Endothelial cell of umbilical vein (primary cell): ENCODE data around the gene ABR. TPM values are rescaled to one million over a fixed set of nuclear protein-coding genes. Genes with fewer than 3 reads are reported as not detected.

Experiments
- BruUV-seq: library from RNA; stranded (reverse); fragments of 400-500 nt; replicated peaks from 2 replicates; lab custom pipeline; 2021; lab: Mats Ljungman, UMichigan
- CTCF ChIA-PET: fragments of 300-600, 350-600 bp; sonication (Branson Sonifier 250); formaldehyde crosslinking; loops from one replicate; lab custom pipeline; 2021; ENCODE audit warnings: antibody characterized with exemption, inconsistent platforms; lab: Charles Lee
- POLR2A ChIA-PET: fragments of 300-600, 350-600 bp; sonication (Branson Sonifier 250); formaldehyde crosslinking; loops from one replicate; lab custom pipeline; 2021; ENCODE audit warnings: antibody characterized with exemption, inconsistent platforms; lab: Charles Lee
- DNase-seq: peaks from one replicate; pipeline ENCODE4 v3.0.0-alpha.2; 2011; ENCODE audit warnings: low read depth, low spot score
- FAIRE-seq: peaks from 2 replicates; lab custom pipeline; 2011; peaks lifted over from hg19 to GRCh38; lab: Jason Lieb, UNC
- H2AFZ ChIP-seq: 2 replicates; pipeline ENCODE4 v1.6.0; 2012; ENCODE audit warnings: low read depth, low read length, control low read depth, inconsistent platforms
- H3K27ac ChIP-seq: 2 replicates; pipeline ENCODE4 v1.5.1; 2011; ENCODE audit warnings: low read depth, mild to moderate bottlenecking, control low read depth, low read length, moderate library complexity; ENCODE audit not compliant: insufficient read depth
- H3K27me3 ChIP-seq, 2 experiments: 2 replicates each; pipeline versions ENCODE4 v1.6.0 to v1.6.1; 2011; ENCODE audit warnings: low read length in 2 of 2, mixed read lengths in 1 of 2; ENCODE audit not compliant: control insufficient read depth in 2 of 2, insufficient read depth in 2 of 2
- H3K36me3 ChIP-seq, 2 experiments: 2 replicates in 1 of 2; 3 replicates in 1 of 2; pipeline ENCODE4 v1.5.1; 2011; ENCODE audit warnings: low read length in 2 of 2, mild to moderate bottlenecking in 1 of 2, moderate library complexity in 1 of 2; ENCODE audit not compliant: control insufficient read depth in 2 of 2, insufficient read depth in 2 of 2; ENCODE audit errors: extremely low read depth in 1 of 2
- H3K4me1 ChIP-seq: 3 replicates; pipeline ENCODE4 v1.5.1; 2011; ENCODE audit warnings: mild to moderate bottlenecking, low read length; ENCODE audit not compliant: control insufficient read depth, insufficient read depth; ENCODE audit errors: extremely low read depth
- H3K4me2 ChIP-seq: 2 replicates; pipeline ENCODE4 v1.6.1; 2011; ENCODE audit warnings: low read length, control low read depth, mixed read lengths; ENCODE audit not compliant: insufficient read depth
- H3K4me3 ChIP-seq, 3 experiments: fragments of 200-600 bp in 1 of 3; sonication (generic), shearing (Covaris generic) in 1 of 3; replicated peaks in 1 of 3; 2 replicates each; pipeline ENCODE4 v1.5.1; 2011 to 2016; ENCODE audit warnings: control low read depth in 3 of 3, low read length in 3 of 3, mild to moderate bottlenecking in 2 of 3, inconsistent platforms in 1 of 3, low read depth in 1 of 3, moderate library complexity in 1 of 3; ENCODE audit not compliant: insufficient read depth in 1 of 3
- H3K79me2 ChIP-seq: 2 replicates; pipeline ENCODE4 v1.6.0; 2012; ENCODE audit warnings: low read length, inconsistent platforms; ENCODE audit not compliant: control insufficient read depth, insufficient read depth
- H3K9ac ChIP-seq: replicated peaks from 2 replicates; pipeline ENCODE3; 2011; ENCODE audit warnings: low read length, control low read depth; ENCODE audit not compliant: insufficient read depth; ENCODE audit errors: extremely low read depth
- H3K9me1 ChIP-seq: replicated peaks from 3 replicates; pipeline ENCODE4 v1.6.0; 2011; ENCODE audit warnings: mild to moderate bottlenecking, low read length; ENCODE audit not compliant: control insufficient read depth, insufficient read depth; ENCODE audit errors: extremely low read depth
- H3K9me3 ChIP-seq: replicated peaks from 2 replicates; pipeline ENCODE4 v1.5.1; 2012; ENCODE audit warnings: low read length, inconsistent platforms; ENCODE audit not compliant: control insufficient read depth, insufficient read depth
- H4K20me1 ChIP-seq: replicated peaks from 2 replicates; pipeline ENCODE3; 2011; ENCODE audit warnings: mild to moderate bottlenecking, low read length; ENCODE audit not compliant: control insufficient read depth, insufficient read depth; ENCODE audit errors: extremely low read depth
- CTCF ChIP-seq, 2 donors: IDR thresholded peaks; 1 replicate in 1 of 2; 2 replicates in 1 of 2; pipeline ENCODE4 v1.5.1; 2011; ENCODE audit warnings: low read length in 2 of 2, mild to moderate bottlenecking in 2 of 2, moderate library complexity in 2 of 2, control low read depth in 1 of 2, inconsistent platforms in 1 of 2, low read depth in 1 of 2; ENCODE audit not compliant: insufficient read depth in 1 of 2; ENCODE audit errors: extremely low read depth in 1 of 2
- EZH2 ChIP-seq: IDR thresholded peaks from 2 replicates; pipeline ENCODE4 v1.6.1; 2012; ENCODE audit warnings: borderline replicate concordance, low read depth, mild to moderate bottlenecking, moderate library complexity, low read length, inconsistent platforms; ENCODE audit not compliant: severe bottlenecking
- FOS ChIP-seq: IDR thresholded peaks from 2 replicates; pipeline ENCODE4 v1.6.1; 2011; ENCODE audit warnings: mild to moderate bottlenecking, low read length, moderate library complexity, borderline replicate concordance; ENCODE audit not compliant: insufficient read depth
- GATA2 ChIP-seq: IDR thresholded peaks from 2 replicates; pipeline ENCODE4 v1.7.0; 2011; ENCODE audit warnings: low read depth, mild to moderate bottlenecking, moderate library complexity, mixed read lengths, low read length; ENCODE audit not compliant: insufficient read length, insufficient read depth
- JUN ChIP-seq: IDR thresholded peaks from 2 replicates; pipeline ENCODE4 v1.6.1; 2011; ENCODE audit warnings: borderline replicate concordance, low read depth; ENCODE audit not compliant: insufficient read length, insufficient read depth
- MYC ChIP-seq: IDR thresholded peaks from one replicate; pipeline ENCODE4 v1.6.1; 2011; ENCODE audit warnings: mild to moderate bottlenecking, low read depth, low read length
- POLR2A ChIP-seq: IDR thresholded peaks from 2 replicates; pipeline ENCODE4 v1.6.1; 2012; ENCODE audit warnings: low read depth, mild to moderate bottlenecking, control low read depth, low read length
- POLR2AphosphoS5 ChIP-seq: IDR thresholded peaks from 2 replicates; pipeline ENCODE4 v1.6.1; 2012; ENCODE audit warnings: low read depth, mild to moderate bottlenecking, control low read depth, low read length, moderate library complexity; ENCODE audit not compliant: insufficient read depth
- dilution Hi-C: fragments of 300-500 bp; cut with MboI; formaldehyde crosslinking; loops from one replicate; pipeline ENCODE4 v1.15.0; 2019; ENCODE audit warnings: low sequenced_read_pairs; ENCODE audit not compliant: extremely low pct_ligation_motif_present
- intact Hi-C: fragments of 100-400 bp; cut with micrococcal nuclease; formaldehyde crosslinking; loops from one replicate; pipeline ENCODE4 v1.10.0; 2022
- polyA plus RNA-seq, 4 experiments: library from polyadenylated mRNA; depleted of rRNA in 3 of 4; stranded (reverse) in 3 of 4; unstranded in 1 of 4; fragments of >200 nt; gene quantifications; 2 replicates each; pipeline versions ENCODE4 v1.2.1 to v1.2.3, GENCODE V29; 2011 to 2012; ENCODE audit warnings: missing spikeins in 1 of 4
- total RNA-seq: library from RNA; stranded (reverse); gene quantifications from 2 replicates; pipeline ENCODE4 v1.2.3, GENCODE V29; 2021
- TF ChIP-seq, protein P1 (sequence below): IDR thresholded peaks from 2 replicates; pipeline ENCODE4 v1.6.1; 2011; ENCODE audit not compliant: insufficient read depth, insufficient read length

Gene ABR
- total and polyA plus RNA-seq, 2 donors (not counting 3 experiments of a cell fraction or from before 2014, with no cell fraction given): 83.5 to 96.8 TPM

DNA sequence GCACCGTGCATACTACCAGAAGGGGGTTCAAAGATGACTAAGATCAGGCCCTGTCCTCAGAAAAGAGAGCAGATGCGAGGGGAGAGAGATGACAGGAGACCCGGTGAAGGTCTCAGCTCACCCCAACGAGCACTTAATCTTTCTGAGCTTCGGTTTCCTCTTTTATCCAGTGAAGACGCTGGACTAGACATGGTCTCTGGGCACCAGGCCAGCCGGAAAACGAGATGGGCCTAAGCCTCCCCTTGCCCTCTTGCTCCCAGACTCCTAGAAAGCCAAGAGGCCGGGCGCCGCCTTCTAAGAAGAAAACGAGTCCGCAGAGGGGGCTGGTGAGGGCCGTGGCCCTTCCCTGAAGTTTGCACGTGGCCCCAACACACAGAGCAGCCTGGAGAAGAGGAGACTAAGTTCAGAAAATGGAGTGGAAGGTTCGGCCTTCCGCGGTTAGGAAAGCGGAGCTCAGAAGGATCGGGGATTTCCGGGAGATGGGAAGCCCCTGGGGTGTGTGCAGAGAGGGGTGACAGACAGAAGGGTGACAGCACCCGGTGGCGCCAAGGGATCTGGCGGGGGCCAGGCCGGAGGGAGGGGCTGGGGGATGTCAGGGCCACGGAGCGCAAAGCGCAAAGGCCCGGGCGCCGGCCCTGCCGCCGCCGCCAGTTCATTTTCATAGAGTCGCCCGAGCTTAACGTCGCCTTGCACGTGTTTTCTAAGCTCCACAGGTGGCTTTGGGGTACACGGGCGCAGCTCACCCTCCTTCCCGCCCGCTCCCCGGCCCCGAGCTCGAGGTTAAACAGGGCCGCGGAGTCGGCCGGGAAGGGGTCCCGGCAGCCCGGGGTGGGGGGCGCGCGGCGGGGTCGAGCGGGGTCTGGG is 48.4 kb upstream of the ABR start:
- H3K9ac ChIP-seq: no peak overlapping the region
- no peaks in the 10 kb centered on the region for H3K36me3 ChIP-seq
- H3K9me3 ChIP-seq: no peaks in the 10 kb centered on the region
- intact Hi-C loops: no loop called here
- TF ChIP-seq EZH2 (peak; percentile 94), FOS (no peak), CTCF (IDR thresholded peaks at IDR 0.05; ENCODE audit: extremely low read depth in 1 of 2, insufficient read depth in 1 of 2, low read depth in 1 of 2, low read length in 2 of 2) (no peak)
- no peak overlapping the region for H3K27ac ChIP-seq
- no peaks in the 10 kb centered on the region for H3K79me2 ChIP-seq
- no peaks in the 10 kb centered on the region for H4K20me1 ChIP-seq
- DNase-seq (no peak), FAIRE-seq (no peak)
- H2AFZ ChIP-seq: no peak overlapping the region
- H3K27me3 ChIP-seq: peaks cover 35 to 39% of the 10 kb centered on the region in 2 experiments
- H3K4me3 ChIP-seq: no peak overlapping the region
- BruUV-seq: no TSS peak
- no peaks in the 10 kb centered on the region for H3K4me1 ChIP-seq
- dilution Hi-C loops: no loop called here
- ChIA-PET POLR2A (no interaction called here), CTCF (interaction anchor here (1.2 to 1.8 kb wide), 6 partner anchors 22 to 170 kb away, joined by 3 to 7 read pairs (median 4); no protein-coding TSS in a partner anchor)
- H3K4me2 ChIP-seq: no peak overlapping the region
- H3K9me1 ChIP-seq: no peaks in the 10 kb centered on the region

- H3K4me3 ChIP-seq: no peak overlapping the region
- H3K9me1 ChIP-seq: no peaks in the 10 kb centered on the region
- peaks cover 35 to 39% of the 10 kb centered on the region in 2 experiments for H3K27me3 ChIP-seq
- intact Hi-C loops: no loop called here
- H2AFZ ChIP-seq: no peak overlapping the region
- no TSS peak for BruUV-seq
- POLR2A ChIA-PET: no interaction called here
- H3K9ac ChIP-seq: no peak overlapping the region
- no peak for DNase-seq
- H3K79me2 ChIP-seq: no peaks in the 10 kb centered on the region
- no peak for FAIRE-seq
- H3K9me3 ChIP-seq: no peaks in the 10 kb centered on the region
- no peaks in the 10 kb centered on the region for H3K4me1 ChIP-seq
- CTCF ChIA-PET: interaction anchor here (1.4 to 1.8 kb wide), 2 partner anchors 105 to 169 kb away, joined by 5 to 7 read pairs; no protein-coding TSS in a partner anchor
- no peak overlapping the region for H3K27ac ChIP-seq
- dilution Hi-C loops: no loop called here
- no peak overlapping the region for H3K4me2 ChIP-seq
- H4K20me1 ChIP-seq: no peaks in the 10 kb centered on the region
- TF ChIP-seq GATA2: no peak
- TF ChIP-seq POLR2AphosphoS5: no peak
- no peak for TF ChIP-seq JUN
- TF ChIP-seq MYC: no peak
- no peak for TF ChIP-seq EZH2
- TF ChIP-seq CTCF (IDR thresholded peaks at IDR 0.05; ENCODE audit: extremely low read depth in 1 of 2, insufficient read depth in 1 of 2, low read depth in 1 of 2, low read length in 2 of 2): no peak
- no peak for TF ChIP-seq FOS
- TF ChIP-seq, protein P1, sequence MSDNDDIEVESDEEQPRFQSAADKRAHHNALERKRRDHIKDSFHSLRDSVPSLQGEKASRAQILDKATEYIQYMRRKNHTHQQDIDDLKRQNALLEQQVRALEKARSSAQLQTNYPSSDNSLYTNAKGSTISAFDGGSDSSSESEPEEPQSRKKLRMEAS: no peak
- no peak for TF ChIP-seq POLR2A
- H3K36me3 ChIP-seq: no peaks in the 10 kb centered on the region
Measured at GRCh38 chr17:1227365-1227764, 47.6 kb upstream of the ABR start.
